Measurements from ENCODE around the gene SMARCAD1.

Gene SMARCAD1

GRCh38 chr4:94228493-94229216 is 21.0 kb downstream of the SMARCAD1 start:
- no peak for DNase-seq

GRCh38 chr4:94232519-94232918 is 24.9 kb downstream of the SMARCAD1 start:
- DNase-seq: no peak

GRCh38 chr4:94235825-94236224 is 28.2 kb downstream of the SMARCAD1 start:
- no peak for DNase-seq

GRCh38 chr4:94237271-94237670 is 29.6 kb downstream of the SMARCAD1 start:
- no peak for DNase-seq

GRCh38 chr4:94238160-94238559 is 30.5 kb downstream of the SMARCAD1 start:
- no peak for DNase-seq

- DNase-seq: no peak
Measured at GRCh38 chr4:94240384-94240783, 32.7 kb downstream of the SMARCAD1 start.

GRCh38 chr4:94244087-94244828 is 36.6 kb downstream of the SMARCAD1 start:
- DNase-seq: no peak

- no peak for DNase-seq
Measured at GRCh38 chr4:94244829-94245185, 37.1 kb downstream of the SMARCAD1 start.

GRCh38 chr4:94251094-94251493 is 43.4 kb downstream of the SMARCAD1 start:
- no peak for DNase-seq

- peak in 1 of 56 donors; percentile 7 for DNase-seq
Measured at GRCh38 chr4:94253036-94253435, 45.4 kb downstream of the SMARCAD1 start.

GRCh38 chr4:94256144-94256783 is 48.6 kb downstream of the SMARCAD1 start:
- DNase-seq: no peak

- DNase-seq: no peak
Measured at GRCh38 chr4:94256828-94257227, 49.2 kb downstream of the SMARCAD1 start.

- DNase-seq: no peak
Measured at GRCh38 chr4:94262163-94263016, 54.7 kb downstream of the SMARCAD1 start.

- no peak for DNase-seq
Measured at GRCh38 chr4:94267037-94267436, 59.4 kb downstream of the SMARCAD1 start.

GRCh38 chr4:94271248-94271647 is 63.6 kb downstream of the SMARCAD1 start:
- no peak for DNase-seq

- no peak for DNase-seq
Measured at GRCh38 chr4:94274912-94275311, 67.2 kb downstream of the SMARCAD1 start.

GRCh38 chr4:94276204-94276603 is 68.5 kb downstream of the SMARCAD1 start:
- DNase-seq: no peak

GRCh38 chr4:94277534-94277933 is 69.9 kb downstream of the SMARCAD1 start:
- DNase-seq: no peak

GRCh38 chr4:94278781-94279180 is 71.1 kb downstream of the SMARCAD1 start:
- DNase-seq: no peak

GRCh38 chr4:94284889-94285288 is 77.2 kb downstream of the SMARCAD1 start:
- DNase-seq: no peak

GRCh38 chr4:94285666-94286065 is 78.0 kb downstream of the SMARCAD1 start:
- peak in 2 of 56 donors; percentile 8 to 10 for DNase-seq

- DNase-seq: no peak
Measured at GRCh38 chr4:94290245-94290644, 82.6 kb downstream of the SMARCAD1 start.
